GM12878 (cell line): ENCODE data around the gene OSBPL7. TPM values are rescaled to one million over a fixed set of nuclear protein-coding genes. Genes with fewer than 3 reads are reported as not detected.

Source experiments
- CREM ChIP-seq: IDR thresholded peaks from 2 replicates; pipeline ENCODE4 v1.6.1; 2014; ENCODE audit warnings: antibody characterized with exemption, low read depth
- FOS ChIP-seq: IDR thresholded peaks from 3 replicates; pipeline ENCODE4 v1.6.1; 2011; ENCODE audit warnings: borderline replicate concordance; ENCODE audit not compliant: insufficient read length; ENCODE audit errors: extremely low read depth
- STAT3 ChIP-seq: IDR thresholded peaks from 2 replicates; pipeline ENCODE4 v1.6.1; 2011; ENCODE audit warnings: low read depth, low read length, improper control_type of control experiment
- YBX1 ChIP-seq: fragments of 450-650 bp; IDR thresholded peaks from 2 replicates; pipeline ENCODE4 v1.6.1; 2016; ENCODE audit warnings: antibody characterized with exemption
- ZBTB40 ChIP-seq: fragments of 450-650 bp; IDR thresholded peaks from 2 replicates; pipeline ENCODE4 v1.6.1; 2016; ENCODE audit warnings: mild to moderate bottlenecking, moderate library complexity, borderline replicate concordance
- polyA plus RNA-seq, 11 experiments: library from polyadenylated mRNA; depleted of rRNA in 4 of 11; unstranded in 6 of 11; stranded (reverse) in 5 of 11; fragments of >200 nt; fragmentation: Nextera tagmentation in 4 of 11; fragmentation: Illumina TruSeq in 1 of 11; extraction: Ambion mirVana in 4 of 11; extraction: Trizol in 1 of 11; gene quantifications; 1 replicate in 1 of 11; 2 replicates in 10 of 11; pipeline versions ENCODE4 v1.2.1 to v1.2.3, GENCODE V29; 2011 to 2016; ENCODE audit warnings: inconsistent platforms in 2 of 11, missing spikeins in 2 of 11, low read depth in 1 of 11
- total RNA-seq, 4 experiments: library from RNA; depleted of rRNA in 3 of 4; stranded (reverse); fragments of >200 nt in 3 of 4; fragmentation: Illumina TruSeq in 1 of 4; extraction: Trizol in 1 of 4; gene quantifications; 2 replicates each; pipeline versions ENCODE4 v1.2.1 to v1.2.3, GENCODE V29; 2013 to 2021

Gene OSBPL7
- total and polyA plus RNA-seq, 10 of the 15 experiments (the other 5 are each of a cell fraction or from before 2014, with no cell fraction given): 0.50 to 16.1 (median 6.7) TPM

GRCh38 chr17:47831003-47831933, 9.7 kb upstream of the OSBPL7 start, which contains the start of the genes LRRC46 and MRPL10 (continued):
- TF ChIP-seq ZBTB40 (peak; percentile 89), FOS (no peak), YBX1 (no peak), CREM (peak; percentile 43; the same call in 1 of the 2 replicates), STAT3 (peak; percentile 69; the same call in 1 of the 2 replicates)
